H1 (cell line): ENCODE measurements around the gene MMP1. TPM values are rescaled to one million over a fixed set of nuclear protein-coding genes. Genes with fewer than 3 reads are reported as not detected.

Source experiments
- BACH1 ChIP-seq: IDR thresholded peaks from 2 replicates; pipeline ENCODE4 v1.6.1; 2012; ENCODE audit warnings: low read length, improper control_type of control experiment
- polyA plus RNA-seq, 7 experiments: library from polyadenylated mRNA; depleted of rRNA in 3 of 7; stranded (reverse) in 5 of 7; unstranded in 2 of 7; fragments of >200 nt in 5 of 7; fragments of 200-250 nt in 2 of 7; gene quantifications; 1 replicate in 5 of 7; 2 replicates in 1 of 7; 4 replicates in 1 of 7; pipeline versions ENCODE4 v1.2.1 to v1.2.3, GENCODE V29; 2011 to 2013; ENCODE audit warnings: missing spikeins in 2 of 7, mixed read lengths in 2 of 7
- total RNA-seq: library from RNA; stranded (reverse); fragmentation: NEBNext Ultra II Directional; extraction: Animal tissue kit (Norgen Biotek cat#: 25700); gene quantifications from 2 replicates; pipeline ENCODE4 v1.2.1, GENCODE V29; 2021

Gene MMP1
- total and polyA plus RNA-seq, 2 of the 8 experiments (the other 6 are each of a cell fraction or from before 2014, with no cell fraction given), result not detected

GRCh38 chr11:102837646-102838045, 39.7 kb upstream of the MMP1 start (continued):
- no peak for TF ChIP-seq BACH1
